Type B pancreatic cell (in vitro differentiated cells): ENCODE results near the gene TRIP10. TPM values are rescaled to one million over a fixed set of nuclear protein-coding genes. Genes with fewer than 3 reads are reported as not detected.
A peak's percentile ranks its signal among the peaks of the same experiment; 100 is the strongest.

ENCODE experiments used
- DNase-seq: peaks from one replicate; pipeline ENCODE4 v3.0.0; 2021; ENCODE audit warnings: mixed read lengths; ENCODE audit not compliant: unreplicated experiment; ENCODE audit errors: extremely low spot score
- H3K27ac Mint-ChIP-seq: 2 replicates; pipeline ENCODE4 v1.8.0; 2021; ENCODE audit warnings: mild to moderate bottlenecking, mixed read lengths
- H3K27me3 Mint-ChIP-seq: 2 replicates; pipeline ENCODE4 v1.8.0; 2021; ENCODE audit warnings: mixed read lengths
- H3K36me3 Mint-ChIP-seq: 2 replicates; pipeline ENCODE4 v1.8.0; 2021; ENCODE audit warnings: mixed read lengths
- H3K4me1 Mint-ChIP-seq: one replicate; pipeline ENCODE4 v1.8.0; 2021; ENCODE audit warnings: mixed read lengths; ENCODE audit not compliant: unreplicated experiment
- H3K4me3 Mint-ChIP-seq: 2 replicates; pipeline ENCODE4 v1.8.0; 2021; ENCODE audit warnings: mild to moderate bottlenecking, mixed read lengths
- H3K9me3 Mint-ChIP-seq: 2 replicates; pipeline ENCODE4 v1.8.0; 2021; ENCODE audit warnings: mixed read lengths
- long read RNA-seq: library from polyadenylated mRNA; unstranded; transcript quantifications from one replicate; pipeline ENCODE4 v2.0.0, GENCODE V29; 2020
- total RNA-seq: library from RNA; stranded (reverse); gene quantifications from 2 replicates; pipeline ENCODE4 v1.2.1, GENCODE V29; 2021; ENCODE audit warnings: low replicate concordance
- TF ChIP-seq, protein P1 (sequence below): fragments of 200-600 bp; sonication (generic); conservative IDR thresholded peaks from 2 replicates; pipeline ENCODE4 v1.5.0; 2021; ENCODE audit warnings: antibody characterized with exemption, mild to moderate bottlenecking

Gene TRIP10
- total RNA-seq, result 35.1 and 42.3 TPM in 2 replicates
- long read RNA-seq, transcript TRIP10-202 (14 exons, 2,035 nt), result major isoform, 6 of 7 reads
- long read RNA-seq, partial matches to known transcripts, result 0 of 7 reads
- long read RNA-seq, other reads (novel, unspliced or antisense), result 1 of 7 reads

GRCh38 chr19:6739390-6739882 is at the start of gene TRIP10:
Gene TRIP10 (plus strand): TSS chr19:6739680. CDS start chr19:6739762, 82 bp downstream.
- DNase-seq, result no peak
- H3K27ac Mint-ChIP-seq, result peak within 1 kb of the TSS; percentile 93
- peak within 1 kb of the TSS; percentile 96 for H3K4me3 Mint-ChIP-seq
- H3K4me1 Mint-ChIP-seq, result peaks cover 42% of the 10 kb centered on the region
- TF ChIP-seq, protein P1, sequence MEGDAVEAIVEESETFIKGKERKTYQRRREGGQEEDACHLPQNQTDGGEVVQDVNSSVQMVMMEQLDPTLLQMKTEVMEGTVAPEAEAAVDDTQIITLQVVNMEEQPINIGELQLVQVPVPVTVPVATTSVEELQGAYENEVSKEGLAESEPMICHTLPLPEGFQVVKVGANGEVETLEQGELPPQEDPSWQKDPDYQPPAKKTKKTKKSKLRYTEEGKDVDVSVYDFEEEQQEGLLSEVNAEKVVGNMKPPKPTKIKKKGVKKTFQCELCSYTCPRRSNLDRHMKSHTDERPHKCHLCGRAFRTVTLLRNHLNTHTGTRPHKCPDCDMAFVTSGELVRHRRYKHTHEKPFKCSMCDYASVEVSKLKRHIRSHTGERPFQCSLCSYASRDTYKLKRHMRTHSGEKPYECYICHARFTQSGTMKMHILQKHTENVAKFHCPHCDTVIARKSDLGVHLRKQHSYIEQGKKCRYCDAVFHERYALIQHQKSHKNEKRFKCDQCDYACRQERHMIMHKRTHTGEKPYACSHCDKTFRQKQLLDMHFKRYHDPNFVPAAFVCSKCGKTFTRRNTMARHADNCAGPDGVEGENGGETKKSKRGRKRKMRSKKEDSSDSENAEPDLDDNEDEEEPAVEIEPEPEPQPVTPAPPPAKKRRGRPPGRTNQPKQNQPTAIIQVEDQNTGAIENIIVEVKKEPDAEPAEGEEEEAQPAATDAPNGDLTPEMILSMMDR, result no peak
- no peaks in the 10 kb centered on the region for H3K27me3 Mint-ChIP-seq
- H3K9me3 Mint-ChIP-seq, result no peaks in the 10 kb centered on the region
- H3K36me3 Mint-ChIP-seq, result peaks cover 9% of the 10 kb centered on the region

- no peak overlapping the region for H3K27ac Mint-ChIP-seq
- no peak for DNase-seq
- no peaks in the 10 kb centered on the region for H3K36me3 Mint-ChIP-seq
- TF ChIP-seq, protein P1, result no peak
- peaks cover 5% of the 10 kb centered on the region for H3K9me3 Mint-ChIP-seq
- H3K27me3 Mint-ChIP-seq, result peaks cover 4% of the 10 kb centered on the region
- H3K4me1 Mint-ChIP-seq, result no peaks in the 10 kb centered on the region
- no peak overlapping the region for H3K4me3 Mint-ChIP-seq
These were observed 49.2 kb upstream of the TRIP10 start for GRCh38 chr19:6690160-6690885.

DNA sequence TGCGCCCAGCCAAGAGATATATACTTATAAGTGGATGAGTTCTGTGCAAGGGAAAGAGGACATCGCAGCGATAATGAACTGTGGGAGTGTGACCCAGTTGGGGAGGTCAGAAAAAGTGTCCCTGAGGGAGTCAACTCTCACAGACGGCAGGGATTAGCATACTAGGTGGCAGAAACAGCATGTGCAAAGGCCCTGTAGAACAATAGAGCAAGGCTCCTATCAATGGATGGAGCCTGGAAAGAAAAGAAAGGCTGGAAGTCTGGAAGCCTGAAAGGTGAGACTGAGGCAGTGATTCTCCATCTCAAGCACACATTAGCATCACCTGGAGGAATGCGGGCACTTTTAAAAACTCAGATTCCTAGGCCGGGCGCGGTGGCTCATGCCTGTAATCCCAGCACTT is 48.1 kb upstream of the TRIP10 start:
- Mint-ChIP-seq H3K4me1 (no peaks in the 10 kb centered on the region), H3K27ac (no peak overlapping the region), H3K4me3 (no peak overlapping the region), H3K27me3 (no peaks in the 10 kb centered on the region), H3K9me3 (peaks cover 5% of the 10 kb centered on the region), H3K36me3 (no peaks in the 10 kb centered on the region)
- TF ChIP-seq, protein P1, result no peak
- DNase-seq, result no peak

GRCh38 chr19:6692027-6692426 is 47.5 kb upstream of the TRIP10 start:
- TF ChIP-seq, protein P1, result no peak
- Mint-ChIP-seq H3K4me3 (no peak overlapping the region), H3K27me3 (no peaks in the 10 kb centered on the region), H3K9me3 (peaks cover 5% of the 10 kb centered on the region), H3K27ac (no peak overlapping the region), H3K36me3 (no peaks in the 10 kb centered on the region), H3K4me1 (no peaks in the 10 kb centered on the region)
- DNase-seq, result no peak

DNA sequence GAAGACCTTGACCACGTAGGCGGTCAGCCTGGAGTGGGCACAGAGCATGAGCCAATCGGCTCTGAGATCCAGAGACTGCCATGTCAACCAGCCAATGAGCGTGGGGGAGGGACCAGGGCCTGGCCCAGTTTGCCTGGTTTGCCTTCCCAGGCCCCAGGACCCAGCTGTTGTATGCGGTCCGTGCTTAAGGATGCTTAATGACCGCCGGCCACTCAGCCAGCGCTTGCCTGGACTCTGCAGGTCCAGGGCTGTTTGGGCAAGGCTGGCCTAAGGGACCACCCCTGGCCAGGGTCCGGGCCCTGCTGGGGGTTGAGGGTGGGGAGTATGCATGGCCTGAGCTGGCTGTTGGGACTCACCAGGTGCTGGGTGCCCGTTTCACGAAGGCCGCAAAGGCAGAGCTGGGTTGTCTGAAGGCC is 46.4 kb upstream of the TRIP10 start:
- no peak for DNase-seq
- H3K9me3 Mint-ChIP-seq, result peaks cover 5% of the 10 kb centered on the region
- no peaks in the 10 kb centered on the region for H3K36me3 Mint-ChIP-seq
- H3K4me1 Mint-ChIP-seq, result no peaks in the 10 kb centered on the region
- H3K4me3 Mint-ChIP-seq, result no peak overlapping the region
- TF ChIP-seq, protein P1, result no peak
- H3K27me3 Mint-ChIP-seq, result no peaks in the 10 kb centered on the region
- H3K27ac Mint-ChIP-seq, result no peak overlapping the region
